Femur (tissue), 1 donor: ENCODE results near the gene CR1L.
"Not testable (repeated sequence)": the region's sequence is repeated elsewhere in the genome, so short reads cannot be mapped to it uniquely, and the experiment has no call there.

ENCODE experiments used
- DNase-seq: peaks from one replicate; pipeline ENCODE4 v3.0.0-alpha.2; 2017

CR1L gene

DNA sequence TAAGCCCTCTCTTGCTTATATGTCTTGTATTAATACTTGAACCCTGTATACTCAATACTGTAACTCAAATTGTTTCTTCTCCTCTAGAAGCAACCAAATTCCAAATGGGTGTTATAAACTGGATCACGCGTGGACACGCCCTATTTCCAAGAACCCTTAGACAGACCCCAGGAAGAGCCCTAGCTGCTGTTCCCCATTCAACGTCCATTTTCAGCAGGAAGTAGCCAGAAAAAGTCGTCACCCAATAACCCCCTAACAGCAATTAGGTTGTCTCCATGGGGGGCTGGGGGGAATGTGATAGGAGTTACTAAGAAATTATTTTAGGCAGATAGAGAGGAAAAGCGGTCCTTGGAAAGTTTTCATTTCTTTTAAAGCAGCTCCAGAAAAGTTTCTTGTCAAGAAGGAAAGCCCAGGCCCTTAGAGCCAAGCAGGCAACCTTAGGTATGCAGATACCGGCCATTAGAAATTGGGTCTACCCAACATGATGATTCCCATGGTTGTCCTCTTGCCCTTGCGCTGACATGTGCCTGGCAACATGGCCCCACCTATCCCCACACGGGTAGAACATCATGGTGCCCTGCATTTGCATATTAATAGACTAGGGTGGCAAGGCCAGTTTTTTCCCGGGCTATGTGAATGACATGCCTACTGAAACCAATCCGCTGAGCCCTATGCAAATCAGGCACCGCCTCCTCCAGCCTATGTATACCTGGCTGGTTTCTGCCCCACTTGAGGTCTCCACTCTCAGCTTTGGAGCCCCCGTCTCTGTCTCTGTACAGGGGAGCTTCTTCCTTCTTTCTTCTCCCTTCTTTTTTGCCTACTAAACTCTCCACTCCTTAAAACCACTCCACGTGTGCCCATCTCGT, 102.9 kb downstream of the CR1L start:
- no peak for DNase-seq

DNA sequence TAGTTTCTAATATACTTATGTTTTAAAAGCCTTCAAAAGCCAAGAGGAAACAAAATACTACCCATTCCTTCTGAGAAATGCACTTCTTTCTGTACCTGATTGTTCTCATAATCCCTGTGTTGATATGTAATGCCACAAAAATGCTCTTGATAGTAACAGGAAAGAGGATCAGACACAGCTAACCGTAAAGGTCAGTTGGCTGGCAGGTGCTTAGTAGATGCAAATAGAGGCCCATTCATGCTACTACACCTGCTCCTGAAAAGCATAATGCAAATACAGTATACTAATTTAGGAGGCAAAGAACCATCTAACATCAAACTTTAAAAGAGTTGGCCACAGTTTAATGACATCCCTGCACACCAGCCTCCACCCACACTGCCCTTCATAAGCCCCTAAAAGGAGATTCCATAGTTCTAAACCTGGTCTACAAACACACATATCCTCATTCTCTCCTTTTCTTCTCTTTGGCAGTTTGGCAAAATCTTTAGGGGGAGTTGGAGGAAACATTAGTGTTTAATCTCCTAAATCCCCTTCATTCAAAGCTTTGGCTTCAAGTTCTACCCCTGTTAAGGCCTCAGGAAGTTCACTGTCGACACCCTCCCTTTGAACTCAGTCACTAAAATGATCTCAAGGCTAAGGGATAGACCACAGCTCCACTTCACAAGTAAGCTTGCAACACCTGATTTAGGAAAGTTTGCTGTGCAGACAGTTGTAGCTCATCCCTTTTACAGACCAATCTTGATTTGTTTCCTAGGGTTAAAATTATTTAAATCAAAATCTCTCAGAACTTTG, 104.0 kb downstream of the CR1L start:
- no peak for DNase-seq

DNA sequence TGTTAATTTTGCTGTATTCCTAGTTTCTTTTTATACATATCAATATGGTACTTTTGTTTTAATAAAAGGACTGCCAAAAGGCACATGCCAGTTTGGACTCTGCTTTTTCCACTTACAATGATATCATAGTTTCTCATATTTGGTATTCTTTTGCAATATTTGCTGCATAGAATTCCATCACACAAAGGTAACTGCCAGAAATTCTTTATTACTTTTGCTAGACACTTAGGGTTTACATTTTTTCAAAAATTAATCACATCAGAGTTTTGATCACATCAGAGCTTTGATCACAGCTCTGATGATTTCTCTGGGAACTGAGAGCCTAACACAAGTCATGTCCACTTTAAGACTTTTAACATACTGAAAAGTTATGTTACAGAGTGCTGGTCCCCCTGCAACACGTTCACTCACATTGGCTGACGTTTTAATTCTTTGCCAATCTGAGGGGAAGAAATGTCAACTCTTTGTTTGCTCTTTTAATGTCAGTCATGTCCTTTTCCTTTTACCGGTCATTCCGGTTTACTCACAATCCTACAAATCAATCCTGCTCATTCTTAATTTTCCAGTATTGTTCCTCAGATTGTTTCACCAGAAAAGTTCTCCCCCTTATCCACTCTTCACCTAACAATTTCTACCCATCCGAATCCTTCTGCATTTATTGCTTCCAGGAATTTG, 105.8 kb downstream of the CR1L start:
- DNase-seq = no peak

DNA sequence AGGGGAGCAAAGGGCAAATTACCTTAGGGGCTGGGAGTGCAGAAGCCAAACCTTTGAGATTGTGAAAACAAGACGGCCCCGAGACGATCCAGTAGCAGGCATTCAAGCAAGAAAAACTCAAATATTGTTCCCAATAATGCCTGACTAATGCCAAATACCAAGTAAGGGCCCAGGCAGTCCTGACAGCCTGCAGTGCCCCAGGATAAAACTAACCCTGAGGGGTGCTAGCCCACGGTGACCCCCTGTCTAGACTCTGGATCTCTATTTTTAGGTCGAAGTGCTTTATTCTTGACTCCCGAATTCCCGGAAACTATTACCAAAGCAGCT, 106.5 kb downstream of the CR1L start:
- DNase-seq = not testable (repeated sequence)

DNA sequence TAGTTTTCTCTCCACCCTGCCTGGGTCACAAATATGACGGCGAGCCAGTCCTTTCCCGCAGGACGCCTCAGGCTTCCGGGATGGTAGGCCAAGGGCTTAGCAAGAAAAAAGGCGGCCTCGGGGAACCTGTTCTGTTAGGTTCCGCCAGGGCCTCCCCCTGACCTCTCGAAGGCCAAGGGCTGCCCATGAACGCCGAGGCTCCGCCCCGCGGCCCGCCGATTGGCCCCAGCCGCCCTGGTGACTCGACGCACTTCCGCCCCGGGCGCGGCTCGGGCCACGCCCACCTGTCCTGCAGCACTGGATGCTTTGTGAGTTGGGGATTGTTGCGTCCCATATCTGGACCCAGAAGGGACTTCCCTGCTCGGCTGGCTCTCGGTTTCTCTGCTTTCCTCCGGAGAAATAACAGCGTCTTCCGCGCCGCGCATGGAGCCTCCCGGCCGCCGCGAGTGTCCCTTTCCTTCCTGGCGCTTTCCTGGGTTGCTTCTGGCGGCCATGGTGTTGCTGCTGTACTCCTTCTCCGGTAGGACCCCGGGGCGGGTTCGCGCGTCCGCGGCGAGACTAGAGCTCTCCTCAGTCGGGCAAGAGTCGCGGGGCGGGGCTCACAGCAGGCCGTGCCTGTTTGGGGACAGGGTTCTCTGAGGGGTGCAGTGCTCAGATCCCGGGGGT, 107.0 kb downstream of the CR1L start, which contains the start of gene CD46:
Gene CD46, plus strand, starts transcription at position 265 of the 666 bp plus-strand sequence. Its CDS starts 159 bp downstream, at position 424.
- peak; percentile 96 for DNase-seq

DNA sequence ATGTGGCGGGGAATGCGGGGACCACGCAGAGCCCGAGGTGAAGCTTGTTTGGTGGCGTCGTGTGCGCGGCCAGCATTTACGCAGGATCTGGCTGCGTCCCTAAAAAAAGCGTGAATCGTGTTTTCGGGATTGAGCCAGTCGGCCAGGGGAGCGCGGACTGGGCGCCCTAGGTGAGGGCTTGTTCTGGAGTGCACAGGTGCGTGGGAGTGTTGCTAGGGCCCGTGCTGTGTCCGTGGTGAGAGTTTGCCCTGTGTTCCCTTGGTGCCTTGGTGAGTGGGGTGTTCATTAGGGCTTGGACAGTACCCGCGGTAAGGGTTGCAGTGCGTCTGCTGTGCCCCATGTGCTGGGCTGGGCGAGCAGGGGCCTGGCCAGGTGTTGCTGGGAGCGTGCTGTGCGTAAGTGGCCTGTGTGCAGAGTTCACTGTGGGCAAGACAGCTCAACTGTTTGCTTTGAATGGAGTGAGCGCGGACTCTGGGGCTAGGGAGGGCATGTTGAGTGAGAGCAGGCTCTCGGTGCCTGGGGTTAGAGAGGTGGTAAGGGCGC, 107.6 kb downstream of the CR1L start:
- peak; percentile 38 for DNase-seq

DNA sequence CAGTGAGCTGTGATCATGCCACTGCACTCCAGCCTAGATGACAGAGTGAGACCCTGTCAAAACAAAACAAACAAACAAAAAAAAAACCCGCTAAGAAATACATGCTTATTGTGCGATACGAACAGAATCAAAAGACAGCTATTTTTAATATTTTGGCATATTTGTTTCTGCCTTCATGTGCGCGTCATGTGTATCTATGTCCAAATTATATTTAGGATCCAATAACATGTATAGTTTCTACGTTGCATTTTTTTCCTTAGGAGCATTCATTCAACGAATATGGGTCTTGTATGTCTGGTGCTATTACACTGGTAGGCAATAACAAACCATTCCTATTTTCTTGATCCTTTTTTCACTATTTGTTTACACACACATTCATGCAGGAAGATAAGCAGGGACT, 108.7 kb downstream of the CR1L start:
- DNase-seq = no peak

DNA sequence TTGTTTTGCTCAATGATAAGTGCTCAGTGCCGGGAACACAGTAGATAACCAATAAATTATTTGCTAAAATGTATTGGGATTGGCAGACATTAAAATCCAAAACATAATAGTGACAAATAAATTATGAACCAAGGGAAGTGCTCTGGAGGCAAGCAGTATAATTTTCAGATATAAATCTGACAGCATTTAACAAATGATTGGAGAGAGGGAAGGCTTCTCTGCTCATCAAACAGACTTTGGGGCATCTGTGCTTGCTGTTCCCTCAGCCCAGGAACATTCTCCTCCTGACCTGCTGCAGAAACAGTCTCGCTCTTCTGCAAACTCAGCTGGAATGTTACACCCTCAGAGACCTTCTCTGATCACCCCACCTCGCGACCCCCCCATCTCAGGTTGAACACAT, 109.1 kb downstream of the CR1L start:
- DNase-seq = no peak

DNA sequence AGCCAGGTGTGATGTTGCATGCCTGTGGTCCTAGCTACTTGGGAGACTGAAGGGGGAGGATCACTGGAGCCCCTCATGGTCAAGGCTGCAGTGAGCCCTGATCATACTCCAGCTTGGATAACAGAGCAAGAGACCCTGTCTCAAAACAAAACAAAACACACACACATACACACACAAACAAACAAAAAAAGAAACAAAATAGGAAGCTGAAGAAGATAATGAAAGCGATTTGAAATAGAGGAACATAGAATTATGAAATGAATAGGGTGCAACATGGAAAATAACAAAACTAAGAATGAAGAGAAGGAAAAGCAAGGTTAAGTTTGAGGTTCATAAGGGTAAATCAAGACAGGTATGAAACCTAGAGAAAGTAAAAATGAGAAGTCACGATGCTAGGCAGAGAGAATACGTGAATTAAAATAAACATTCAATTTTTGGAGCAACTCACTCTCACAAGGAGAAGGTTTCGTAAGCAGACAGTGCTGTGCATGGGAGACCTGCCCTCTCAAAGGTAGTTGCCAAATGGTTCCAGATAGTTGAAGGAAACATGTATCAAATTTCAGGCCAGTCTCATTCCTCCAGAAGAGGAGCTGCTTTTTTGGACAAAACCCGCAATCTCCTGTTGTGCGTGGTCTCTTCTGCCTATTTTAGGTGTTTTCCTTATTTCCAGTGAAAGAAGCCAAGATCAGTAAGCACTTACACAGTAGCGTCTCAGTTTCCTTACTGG, 110.2 kb downstream of the CR1L start:
- no peak for DNase-seq

DNA sequence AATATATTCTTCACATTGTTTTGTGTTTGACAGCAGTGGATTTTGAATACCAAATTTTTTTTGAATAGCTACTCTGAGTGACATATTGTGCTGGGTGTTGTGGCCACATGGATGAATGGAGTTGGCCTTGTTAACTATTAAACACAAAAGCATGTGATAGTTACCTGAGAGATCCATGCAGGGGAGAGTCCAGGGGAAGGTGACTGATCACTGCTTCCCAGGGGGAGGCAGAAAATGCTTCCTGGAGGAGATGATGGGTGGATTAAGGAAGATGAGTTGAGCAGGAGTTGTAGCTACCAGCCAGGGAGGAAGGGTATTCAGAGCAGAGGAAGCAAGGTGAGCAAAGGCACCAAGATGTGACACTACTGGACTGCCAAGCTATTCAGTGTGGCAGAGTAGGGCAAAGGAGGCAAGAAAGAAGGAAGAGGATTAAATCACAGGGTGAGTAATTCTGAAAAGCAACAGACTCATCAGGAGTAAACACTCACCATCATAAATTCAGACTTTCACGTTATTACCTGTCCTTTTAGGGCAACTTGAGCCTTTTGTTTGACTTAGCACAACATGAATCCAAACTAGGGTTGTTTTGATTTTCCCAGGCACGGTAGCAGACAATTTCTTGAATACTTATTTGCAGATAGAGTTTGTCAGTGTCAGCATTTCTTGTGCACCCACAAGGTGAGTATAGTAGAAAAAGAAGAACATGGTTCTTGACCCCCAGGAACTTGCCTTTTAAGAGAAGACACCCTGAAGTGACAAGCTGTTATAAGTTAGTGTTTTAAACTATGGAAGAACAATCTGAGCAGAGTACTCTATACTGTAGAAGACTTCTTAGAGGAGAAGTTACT, 111.1 kb downstream of the CR1L start:
- no peak for DNase-seq

DNA sequence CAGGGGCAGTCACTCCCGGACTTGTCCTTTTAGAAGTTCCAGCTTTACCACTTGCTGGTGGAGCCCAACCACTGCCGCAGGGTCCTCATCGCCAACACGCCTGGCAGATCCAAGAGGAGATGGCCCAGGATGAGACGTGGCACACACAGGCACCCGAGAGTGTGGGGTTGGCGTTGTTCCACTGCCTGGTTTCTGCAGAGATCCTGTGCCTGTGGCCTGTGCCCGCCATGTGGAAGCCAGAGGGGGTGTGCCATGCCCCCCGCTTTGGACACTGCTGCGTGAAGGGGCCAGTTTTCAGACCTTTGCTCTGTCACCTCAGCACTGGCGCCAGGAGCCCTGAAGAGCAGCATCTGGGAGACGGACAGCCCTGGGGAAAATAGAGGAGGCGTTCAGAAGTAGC, 117.7 kb downstream of the CR1L start:
- DNase-seq = no peak

DNA sequence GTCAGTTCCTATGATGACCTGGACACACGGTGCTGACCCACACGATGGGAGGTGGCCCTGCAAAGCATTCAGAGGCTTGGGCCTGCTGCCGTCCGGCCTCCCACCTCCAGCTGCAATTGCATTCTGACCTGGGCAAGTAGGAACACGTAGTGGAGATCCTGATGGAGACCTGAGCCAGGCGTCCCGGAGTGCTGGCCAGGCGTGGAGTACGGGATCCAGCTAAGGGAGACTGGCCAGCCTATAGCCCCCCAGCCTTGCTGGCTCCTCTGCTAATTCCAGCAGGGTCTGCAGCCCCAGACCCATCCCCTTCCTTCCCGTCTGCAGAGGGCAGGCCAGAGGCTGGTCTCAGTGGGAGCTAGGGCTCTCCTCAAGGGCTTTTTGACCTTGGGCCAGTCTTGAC, 118.2 kb downstream of the CR1L start:
- no peak for DNase-seq

DNA sequence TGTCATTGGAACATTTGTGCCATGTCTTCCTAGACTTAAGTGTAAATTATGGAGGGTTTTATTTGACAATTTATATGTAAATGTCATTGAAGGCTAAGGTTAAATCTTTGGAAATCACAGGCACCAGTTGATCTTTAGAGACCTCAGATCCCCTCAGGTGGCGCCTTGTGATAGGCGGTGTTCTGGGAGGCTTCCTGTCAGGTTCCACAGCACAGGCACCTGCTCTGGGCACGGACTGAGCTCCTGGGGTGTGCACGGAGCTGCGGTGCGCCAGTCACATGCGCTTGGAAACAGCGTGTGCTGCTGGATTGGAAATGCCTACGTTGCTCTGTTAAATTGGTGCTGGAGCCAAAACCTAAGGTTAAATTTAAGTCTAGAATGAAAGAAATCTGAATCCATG, 119.0 kb downstream of the CR1L start:
- DNase-seq = no peak

DNA sequence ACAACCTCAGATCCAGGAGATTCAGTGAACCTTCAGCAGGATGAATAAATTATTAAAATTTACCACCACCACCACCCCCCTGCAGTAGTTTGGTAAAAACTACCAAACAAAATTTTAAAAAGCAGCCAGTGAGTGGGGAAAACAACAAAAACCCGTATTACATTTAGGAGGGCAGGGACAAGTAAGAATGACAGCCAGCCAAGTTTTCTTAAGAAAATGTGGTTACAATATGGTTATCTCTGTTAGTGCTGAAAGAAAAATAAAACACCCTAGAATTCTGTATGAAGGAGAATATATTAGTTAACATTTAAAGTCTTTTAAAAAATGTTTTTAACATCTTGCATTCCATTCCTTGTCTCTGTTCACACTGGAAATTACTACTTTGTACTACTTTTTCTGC, 121.6 kb downstream of the CR1L start:
- no peak for DNase-seq

DNA sequence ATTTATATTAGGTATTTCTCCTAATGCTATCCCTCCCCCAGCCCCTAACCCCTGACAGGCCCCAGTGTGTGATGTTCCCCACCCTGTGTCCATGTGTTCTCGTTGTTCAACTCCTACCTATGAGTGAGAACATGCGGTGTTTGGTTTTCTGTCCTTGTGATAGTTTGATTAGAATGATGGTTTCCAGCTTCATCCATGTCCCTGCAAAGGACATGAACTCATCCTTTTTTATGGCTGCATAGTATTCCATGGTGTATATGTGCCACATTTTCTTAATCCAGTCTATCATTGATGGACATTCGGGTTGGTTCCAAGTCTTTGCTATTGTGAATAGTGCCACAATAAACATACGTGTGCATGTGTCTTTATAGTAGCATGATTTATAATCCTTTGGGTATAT, 125.6 kb downstream of the CR1L start:
- DNase-seq = not testable (repeated sequence)
